Fibroblast of skin of left biceps (primary cell): ENCODE data around the gene AFMID.
A peak's percentile ranks its signal among the peaks of the same experiment; 100 is the strongest.

Experiments
- DNase-seq, 2 experiments: peaks; one replicate each; pipeline ENCODE4 v3.0.0-alpha.2; 2013; ENCODE audit warnings: low read depth in 2 of 2

The AFMID gene

GRCh38 chr17:78180083-78180482 lies 7.1 kb upstream of the AFMID start:
- no peak for DNase-seq

- no peak for DNase-seq
These were observed 6.7 kb upstream of the AFMID start for GRCh38 chr17:78180508-78180907.

- DNase-seq, result no peak
These were observed 4.7 kb upstream of the AFMID start for GRCh38 chr17:78182504-78182903.

- no peak for DNase-seq
These were observed 3.2 kb upstream of the AFMID start for GRCh38 chr17:78183916-78184315.

GRCh38 chr17:78184351-78184750 lies 2.8 kb upstream of the AFMID start:
- no peak for DNase-seq

- DNase-seq, result no peak
These were observed 2.3 kb upstream of the AFMID start for GRCh38 chr17:78184868-78185267.

- no peak for DNase-seq
These were observed 1.0 kb upstream of the AFMID start for GRCh38 chr17:78185981-78186691.

GRCh38 chr17:78196716-78197115 lies 9.6 kb downstream of the AFMID start:
- no peak for DNase-seq

- DNase-seq, result no peak
These were observed 10.1 kb downstream of the AFMID start for GRCh38 chr17:78197147-78197832.

- DNase-seq, result no peak
These were observed 13.3 kb downstream of the AFMID start for GRCh38 chr17:78200451-78200850.

- DNase-seq, result no peak
These were observed 15.5 kb downstream of the AFMID start for GRCh38 chr17:78202666-78203065.

GRCh38 chr17:78204387-78205123 lies 17.4 kb downstream of the AFMID start:
- no peak for DNase-seq

- no peak for DNase-seq
These were observed 18.1 kb downstream of the AFMID start for GRCh38 chr17:78205124-78205775.

GRCh38 chr17:78206298-78206697 lies 19.1 kb downstream of the AFMID start:
- DNase-seq, result no peak

GRCh38 chr17:78208486-78208885 lies 21.3 kb downstream of the AFMID start:
- no peak for DNase-seq

GRCh38 chr17:78210111-78210510 lies 22.9 kb downstream of the AFMID start:
- no peak for DNase-seq

GRCh38 chr17:78211032-78211431 lies 23.9 kb downstream of the AFMID start:
- DNase-seq, result no peak

GRCh38 chr17:78214016-78214705 lies 27.0 kb downstream of the AFMID start, which contains the start of gene BIRC5:
Gene BIRC5, plus strand, starts transcription at chr17:78214253. Its CDS starts 64 bp downstream, at chr17:78214317.
- peak; percentile 49 to 59 for DNase-seq

- no peak for DNase-seq
These were observed 27.5 kb downstream of the AFMID start for GRCh38 chr17:78214706-78215061.

GRCh38 chr17:78219396-78220150 lies 32.4 kb downstream of the AFMID start:
- no peak for DNase-seq

GRCh38 chr17:78223061-78223460 lies 35.9 kb downstream of the AFMID start:
- no peak for DNase-seq
